NCI-H748 treated with DMSO at 0.1 percent for 48 hours (cell line): ENCODE measurements around the gene HSF2BP.
"Not testable (repeated sequence)": the region's sequence is repeated elsewhere in the genome, so short reads cannot be mapped to it uniquely, and the experiment has no call there.

ENCODE experiments used
- DNase-seq: peaks from one replicate; lab custom pipeline; 2025; lab: John Stamatoyannopoulos, UW

The HSF2BP gene

DNA sequence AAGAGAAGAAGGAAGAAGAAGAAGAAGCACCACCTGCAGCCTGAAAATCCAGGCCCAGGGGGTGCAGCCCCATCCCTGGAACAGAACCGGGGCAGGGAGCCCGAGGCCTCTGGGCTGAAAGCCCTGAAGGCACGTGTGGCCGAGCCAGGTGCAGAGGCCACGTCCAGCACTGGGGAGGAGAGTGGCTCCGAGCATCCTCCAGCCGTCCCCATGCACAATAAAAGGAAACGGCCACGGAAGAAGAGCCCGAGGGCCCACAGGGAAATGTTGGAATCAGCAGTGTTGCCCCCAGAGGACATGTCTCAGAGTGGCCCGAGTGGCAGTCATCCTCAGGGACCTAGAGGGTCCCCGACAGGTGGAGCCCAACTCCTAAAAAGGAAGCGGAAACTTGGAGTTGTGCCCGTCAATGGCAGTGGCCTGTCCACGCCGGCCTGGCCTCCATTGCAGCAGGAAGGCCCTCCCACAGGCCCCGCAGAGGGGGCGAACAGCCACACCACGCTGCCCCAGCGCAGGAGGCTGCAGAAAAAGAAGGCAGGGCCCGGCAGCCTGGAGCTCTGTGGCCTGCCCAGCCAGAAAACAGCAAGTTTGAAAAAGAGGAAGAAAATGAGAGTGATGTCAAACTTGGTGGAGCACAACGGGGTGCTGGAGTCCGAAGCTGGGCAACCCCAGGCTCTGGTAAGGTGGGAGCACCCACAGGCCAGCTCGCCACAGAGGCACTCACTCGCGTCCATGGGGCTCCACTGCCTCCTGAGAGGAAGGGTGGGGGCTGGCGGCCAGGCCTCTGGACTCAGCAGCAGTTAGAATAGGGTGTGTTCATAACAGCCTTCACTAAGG is 28.5 kb upstream of the HSF2BP start:
- no peak for DNase-seq

DNA sequence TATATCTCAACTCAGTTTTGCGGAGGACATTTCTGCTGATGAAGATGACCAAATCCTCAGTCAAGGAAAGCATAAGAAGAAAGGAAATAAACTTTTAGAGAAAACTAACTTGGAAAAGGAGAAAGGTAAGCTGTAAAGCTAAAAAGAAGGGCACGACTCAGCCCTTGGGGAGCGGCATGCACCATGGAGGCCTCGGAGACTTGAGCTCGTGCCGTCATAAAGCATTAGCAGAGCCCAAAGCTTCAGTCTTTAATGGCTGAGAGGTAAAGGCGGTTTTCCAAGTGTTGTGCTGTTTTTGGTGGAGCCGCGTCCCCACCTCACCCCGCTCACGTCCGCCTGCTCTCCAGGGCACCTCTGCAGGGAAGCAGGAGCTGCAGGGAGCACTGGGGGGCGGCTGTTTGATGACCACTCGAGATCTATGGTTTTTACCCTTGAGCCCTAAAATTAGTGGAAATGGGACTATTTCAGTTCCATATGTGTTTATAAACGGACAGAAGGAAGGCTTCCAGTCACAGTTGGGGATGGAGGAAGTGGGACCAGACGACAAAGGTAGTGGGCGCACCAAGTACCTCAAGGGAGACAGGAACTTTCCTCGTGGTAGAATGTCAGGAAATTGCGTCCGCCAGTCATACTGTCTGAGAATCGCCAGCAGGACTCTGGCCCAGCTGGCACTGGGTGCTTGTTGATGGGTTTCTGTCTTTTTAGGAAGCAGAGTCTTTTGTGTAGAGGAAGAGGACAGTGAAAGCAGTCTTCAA is 27.7 kb upstream of the HSF2BP start:
- DNase-seq = no peak

DNA sequence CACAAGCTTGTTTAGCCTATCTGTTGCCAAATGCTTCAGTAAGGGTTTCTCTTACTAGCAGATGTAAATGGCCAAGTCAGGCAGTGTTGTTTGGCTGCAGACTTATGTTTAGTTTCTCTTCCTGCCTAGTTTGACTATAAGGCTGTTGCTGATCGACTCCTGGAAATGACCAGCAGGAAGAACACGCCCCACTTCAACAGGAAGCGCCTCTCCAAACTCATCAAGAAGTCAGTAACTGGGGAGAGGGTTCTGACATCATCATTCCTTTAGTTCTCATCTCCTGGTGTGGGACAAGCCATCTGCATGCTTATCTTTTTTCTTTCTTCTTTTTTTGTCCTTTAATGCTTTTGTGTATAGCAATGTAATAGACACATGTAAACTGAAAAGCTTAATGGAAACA is 25.1 kb upstream of the HSF2BP start:
- DNase-seq = no peak

DNA sequence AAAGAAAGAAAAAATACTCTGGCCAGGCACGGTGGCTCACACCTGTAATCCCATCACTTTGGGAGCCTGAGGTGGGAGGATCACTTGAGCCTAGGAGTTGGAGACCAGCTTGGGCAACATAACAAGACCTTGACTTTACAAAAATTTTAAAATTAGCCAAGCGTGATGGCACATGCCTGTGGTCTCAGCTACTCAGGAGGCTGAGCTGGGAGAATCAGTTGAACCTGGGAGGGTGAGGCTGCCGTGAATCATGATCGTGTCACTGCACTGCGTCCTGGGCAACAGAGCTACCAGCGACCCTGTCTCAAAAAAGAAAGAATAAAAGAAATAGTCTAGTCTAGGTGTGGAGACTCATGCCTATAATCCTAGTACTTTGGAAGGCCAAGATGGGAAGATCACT is 22.4 kb upstream of the HSF2BP start:
- no peak for DNase-seq

DNA sequence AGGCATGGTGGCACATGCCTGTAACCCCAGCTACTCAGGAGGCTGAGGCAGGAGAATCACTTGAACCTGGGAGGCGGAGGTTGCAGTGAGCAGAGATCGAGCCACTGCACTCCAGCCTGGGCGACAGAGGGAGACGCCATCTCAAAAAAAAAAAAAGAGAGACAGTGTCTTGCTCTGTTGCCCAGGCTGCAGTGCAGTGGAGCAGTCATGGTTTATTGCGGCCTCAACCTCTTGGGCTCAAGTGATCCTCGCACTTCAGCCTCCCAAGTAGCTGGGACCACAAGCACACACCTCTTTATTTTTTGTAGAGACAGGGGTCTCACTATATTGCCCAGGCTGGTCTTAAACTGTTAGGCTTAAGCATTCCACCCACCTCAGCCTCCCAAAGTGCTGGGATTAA is 21.1 kb upstream of the HSF2BP start:
- DNase-seq = not testable (repeated sequence)

DNA sequence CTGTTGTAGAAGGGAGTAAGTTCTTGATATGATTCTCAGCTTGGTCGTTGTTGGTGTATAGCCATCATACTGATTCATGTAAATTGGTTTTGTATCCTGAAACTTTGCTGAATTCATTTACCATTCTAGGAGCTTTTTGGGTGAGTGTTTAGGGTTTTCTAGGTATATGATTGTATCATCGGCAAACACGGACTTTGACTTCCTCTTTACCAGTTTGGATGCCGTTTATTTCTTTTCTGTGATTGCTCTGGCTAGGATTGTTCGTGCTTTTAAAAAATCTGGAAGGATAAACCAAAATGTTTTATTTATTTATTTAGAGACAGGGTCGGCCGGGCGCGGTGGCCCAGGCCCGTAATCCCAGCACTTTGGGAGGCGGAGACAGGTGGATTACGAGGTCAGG is 20.7 kb upstream of the HSF2BP start:
- no peak for DNase-seq

DNA sequence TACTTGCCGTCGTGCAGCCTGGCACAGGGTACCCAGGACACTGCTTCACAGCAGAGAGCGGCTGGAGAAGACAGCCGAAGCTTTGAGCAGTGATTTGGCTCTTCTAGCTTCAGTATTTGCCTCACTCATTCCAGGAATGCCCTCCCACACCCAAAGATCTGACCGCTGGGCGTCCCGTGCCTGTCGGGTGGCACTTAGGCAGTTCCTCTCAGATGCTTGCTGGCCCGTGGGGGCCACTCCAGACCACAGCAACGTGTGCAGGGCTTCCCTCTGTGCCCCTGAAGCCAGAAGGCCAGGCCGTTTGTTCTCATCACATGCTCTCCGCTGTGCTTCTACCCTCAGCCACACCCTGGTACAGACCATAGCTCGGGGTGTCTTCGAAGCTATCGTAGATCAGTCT is 17.1 kb upstream of the HSF2BP start:
- no peak for DNase-seq

DNA sequence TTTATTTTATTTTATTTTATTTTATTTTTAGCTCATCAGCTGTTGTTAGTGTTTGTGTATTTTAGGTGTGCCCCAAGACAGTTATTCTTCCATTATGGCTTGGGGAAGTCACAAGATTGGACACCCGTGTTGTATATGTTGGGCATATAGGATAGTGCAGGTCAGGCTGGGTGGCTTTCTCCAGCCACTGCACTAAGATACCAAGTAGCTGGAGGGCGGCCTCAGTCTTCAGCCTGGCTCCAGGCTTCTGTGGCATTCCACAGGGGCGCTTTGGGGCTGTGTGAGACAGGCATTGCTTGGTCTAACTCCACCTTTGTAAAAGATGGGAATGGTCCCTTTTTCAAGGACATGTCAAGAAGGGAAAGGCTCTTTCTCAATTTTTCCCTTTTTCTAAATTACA is 16.6 kb upstream of the HSF2BP start:
- DNase-seq = no peak

DNA sequence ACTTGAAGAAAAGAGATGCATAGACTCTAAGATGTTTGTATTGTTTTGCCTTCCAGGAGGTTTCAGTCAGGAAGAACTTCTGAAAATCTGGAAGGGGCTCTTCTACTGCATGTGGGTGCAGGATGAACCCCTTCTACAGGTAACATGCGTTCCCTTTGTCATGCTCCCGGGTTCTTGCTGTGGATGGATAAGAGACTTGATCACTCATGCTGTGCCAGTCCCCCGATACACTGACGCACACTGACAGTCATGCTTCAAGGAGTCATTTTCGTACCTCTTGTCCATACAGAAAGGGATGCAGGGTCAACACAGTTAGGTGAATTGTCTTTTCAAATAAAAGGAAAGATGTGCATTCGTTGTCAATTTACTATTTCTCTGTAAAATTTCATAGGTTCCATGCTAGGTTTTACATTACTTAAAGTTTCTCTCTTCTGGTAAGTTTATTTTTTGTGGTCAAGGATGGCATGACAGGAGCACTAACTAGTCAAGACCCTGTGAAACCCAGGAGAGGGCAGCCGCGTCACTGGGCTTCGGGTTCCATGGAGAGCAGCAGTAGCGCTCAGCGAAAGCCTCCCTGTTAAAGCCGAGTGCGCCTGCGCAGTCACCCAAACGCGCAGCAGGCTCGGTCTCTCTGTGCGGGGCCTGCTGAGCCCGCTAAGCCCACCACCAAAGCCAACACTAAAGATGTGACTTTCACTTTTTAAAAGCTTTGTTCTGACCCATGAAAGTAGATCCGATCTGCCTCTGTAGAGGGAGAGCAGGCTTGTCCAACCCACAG is 10.7 kb upstream of the HSF2BP start:
- DNase-seq = no peak

DNA sequence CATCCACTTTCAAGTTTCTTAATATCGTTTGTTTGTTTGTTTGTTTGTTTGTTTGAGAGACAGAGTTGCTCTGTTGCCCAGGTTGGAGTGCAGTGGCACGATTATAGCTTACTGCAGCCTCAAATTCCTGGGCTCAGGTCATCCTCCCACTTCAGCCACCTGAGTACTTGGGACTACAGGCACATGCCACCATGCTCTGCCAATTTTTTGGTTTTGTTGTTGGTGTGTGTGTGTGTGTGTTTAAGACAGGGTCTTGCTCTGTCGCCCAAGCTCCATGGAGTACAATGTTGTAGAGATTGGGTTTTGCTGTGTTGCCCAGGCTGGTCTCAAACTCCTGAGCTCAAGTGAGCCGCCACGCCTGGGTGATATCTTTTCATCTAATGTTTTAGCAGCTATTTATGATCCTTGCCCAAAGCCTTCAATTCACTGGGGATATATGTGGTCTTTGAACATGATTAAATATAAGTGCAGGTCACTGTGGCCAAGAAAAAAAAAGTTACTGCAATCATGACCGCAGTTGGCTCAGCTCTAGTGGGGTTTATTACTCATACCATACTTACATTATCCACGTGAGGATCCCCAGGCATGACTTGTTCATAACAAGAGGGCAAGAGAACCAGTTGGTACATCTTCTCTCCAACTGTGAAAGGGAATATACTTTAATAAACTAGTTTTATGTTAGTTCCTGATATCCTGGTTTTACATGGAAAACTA is 8.1 kb upstream of the HSF2BP start:
- DNase-seq = no peak

DNA sequence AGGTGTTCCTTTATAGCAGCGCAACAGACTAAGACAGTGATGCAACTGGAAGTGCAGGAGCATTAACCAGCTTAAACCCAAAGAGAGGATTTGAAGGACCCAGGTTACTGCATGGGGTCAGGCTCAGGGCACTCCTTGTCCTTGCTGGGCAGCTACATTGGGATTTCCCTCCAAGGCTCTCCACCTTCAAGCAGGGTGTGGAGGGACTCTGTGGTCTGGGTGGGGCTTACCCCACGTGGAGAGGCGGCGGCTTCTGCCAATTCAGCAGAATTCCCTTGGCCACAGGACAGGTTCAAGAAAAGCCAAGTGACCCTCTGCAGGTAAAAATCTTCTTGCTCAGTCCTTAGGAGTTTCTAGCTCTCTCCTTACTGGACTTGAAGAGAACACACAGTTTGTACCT is 6.6 kb upstream of the HSF2BP start:
- DNase-seq = no peak

DNA sequence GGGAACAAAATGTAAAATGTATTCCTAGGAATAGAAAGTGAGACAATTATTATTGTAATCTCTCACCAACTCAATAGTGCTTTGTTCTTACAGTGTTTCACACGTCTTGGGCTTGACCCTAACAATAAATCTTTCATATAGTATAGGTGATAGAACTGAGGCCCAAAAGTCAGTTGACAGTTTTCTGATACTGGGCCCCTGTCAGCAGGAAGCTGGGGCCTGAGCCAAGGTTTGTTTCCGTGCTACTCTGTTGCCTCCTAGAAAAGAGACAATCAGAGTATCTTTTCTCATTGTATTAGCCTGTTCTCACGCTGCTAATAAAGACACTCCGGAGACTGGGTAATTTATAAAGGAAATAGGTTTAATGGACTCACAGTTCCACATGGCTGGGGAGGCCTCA is 5.1 kb upstream of the HSF2BP start:
- no peak for DNase-seq

DNA sequence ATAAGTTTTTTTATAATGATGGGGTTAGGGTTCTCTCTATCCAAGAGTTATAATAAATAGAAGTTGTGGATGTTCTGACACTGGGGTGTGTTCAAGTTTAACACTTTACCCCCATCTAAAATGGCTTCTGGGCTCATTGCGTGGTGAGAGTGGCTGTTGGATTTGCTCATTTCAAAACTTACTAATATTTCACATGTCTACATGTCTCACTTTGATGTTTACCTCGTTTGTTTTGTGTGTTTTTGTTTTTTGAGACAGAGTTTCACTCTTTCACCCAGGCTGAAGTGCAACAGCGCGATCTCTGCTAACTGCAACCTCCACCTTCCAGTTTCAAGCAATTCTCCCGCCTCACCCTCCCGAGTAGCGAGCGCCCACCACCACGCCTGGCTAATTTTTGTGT is 3.7 kb upstream of the HSF2BP start:
- no peak for DNase-seq

DNA sequence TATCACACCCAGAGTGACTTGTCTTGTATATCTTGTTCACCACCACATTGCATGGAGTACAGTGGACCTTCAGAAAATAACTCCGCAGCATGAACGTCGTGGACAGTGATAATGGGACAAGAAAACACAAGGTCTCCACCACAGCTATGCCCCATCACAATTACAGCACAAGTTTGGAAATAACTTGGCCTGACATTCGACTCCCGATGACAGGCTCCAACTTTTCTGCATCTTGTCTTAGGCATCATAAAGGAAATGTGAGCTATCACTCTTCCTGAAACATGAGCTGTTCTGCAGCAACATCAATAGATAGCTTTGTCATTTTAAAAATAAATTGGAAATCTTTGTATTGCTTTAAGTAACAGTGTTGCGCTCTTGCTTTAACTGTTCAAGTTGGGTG is 3.0 kb upstream of the HSF2BP start:
- no peak for DNase-seq

DNA sequence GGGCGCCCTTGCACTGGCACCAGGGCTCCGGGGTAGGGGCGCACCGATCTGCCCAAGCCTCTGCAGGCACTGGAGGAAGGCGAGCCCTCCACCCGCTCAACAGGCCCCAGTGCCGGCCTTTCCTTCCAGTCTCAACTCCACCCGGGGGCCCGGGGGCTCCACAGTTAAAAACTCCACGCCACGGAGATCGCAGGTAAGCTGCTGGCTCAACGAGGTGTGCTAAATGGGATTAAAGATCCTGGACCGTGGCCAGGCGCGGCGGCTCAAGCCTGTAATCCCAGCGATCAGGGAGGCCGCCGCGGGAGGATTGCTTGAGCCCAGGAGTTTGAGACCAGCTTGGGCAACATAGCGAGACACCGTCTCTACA is 536 bp downstream of the HSF2BP start:
- DNase-seq = no peak

DNA sequence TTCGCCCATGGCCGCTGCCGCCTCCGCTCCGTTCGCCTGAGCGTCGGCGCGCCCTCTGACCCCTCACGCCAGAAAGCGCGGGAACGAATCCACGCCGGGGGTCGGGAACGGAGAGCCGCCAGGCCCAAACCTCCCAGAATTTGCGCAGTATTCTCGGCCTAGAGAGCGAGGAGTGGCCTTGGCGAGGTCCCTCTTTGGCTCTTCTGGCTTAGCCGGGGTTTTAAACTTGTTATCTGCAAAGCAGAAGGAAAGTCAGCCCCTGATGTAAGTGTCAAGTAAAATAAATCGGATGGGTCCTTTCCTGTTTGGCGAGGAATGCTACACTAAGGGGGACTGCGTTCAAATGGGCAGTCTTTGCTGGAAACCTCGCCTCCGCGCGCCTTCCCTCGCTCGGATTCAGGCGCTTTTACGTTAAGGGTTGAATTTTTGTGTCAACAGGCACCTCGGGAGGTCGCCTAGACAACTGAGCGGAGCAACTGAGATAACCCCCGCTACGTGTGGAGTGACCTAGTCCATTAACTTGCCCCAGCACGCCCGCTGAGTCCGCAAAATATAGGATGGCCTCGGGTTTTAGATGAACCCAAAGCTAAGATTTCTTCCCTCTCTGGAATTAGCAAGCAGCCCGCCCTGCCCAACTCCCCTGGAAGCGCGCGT is 1.1 kb downstream of the HSF2BP start:
- no peak for DNase-seq

DNA sequence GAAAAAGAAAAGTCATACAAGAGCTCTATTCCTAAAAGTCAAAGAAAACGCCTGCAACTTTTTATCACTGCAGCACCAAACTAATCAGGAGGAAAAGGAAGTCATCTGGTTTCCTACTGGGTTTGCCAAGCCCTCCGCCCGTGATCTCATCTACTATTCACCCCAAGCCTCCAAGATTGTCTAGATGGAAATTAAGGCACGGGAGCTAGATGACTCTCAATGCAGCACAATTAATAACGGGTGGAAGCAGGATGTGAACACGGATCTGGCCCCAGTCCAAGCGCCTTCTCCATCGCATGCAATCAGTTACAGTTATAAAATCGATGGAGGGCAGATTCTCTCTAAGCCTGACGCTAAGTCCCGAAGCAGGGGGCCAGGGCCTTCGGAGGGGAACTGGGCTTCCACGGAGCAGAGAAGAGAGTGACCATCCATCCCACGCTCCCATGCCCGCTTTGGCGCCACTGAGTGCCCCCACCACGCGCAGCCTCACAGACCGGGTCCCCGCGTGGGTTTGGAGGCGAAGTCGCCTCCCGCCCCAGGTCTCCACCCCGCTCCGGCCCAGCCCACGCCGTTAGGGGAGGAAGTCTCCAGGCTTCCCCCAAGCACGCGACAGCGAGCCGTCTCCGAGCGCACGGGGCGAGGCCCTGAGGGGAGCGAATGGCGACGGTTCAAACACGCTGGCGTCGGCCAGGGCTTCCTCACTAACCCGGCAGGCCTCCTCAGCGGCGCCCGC is 1.8 kb downstream of the HSF2BP start:
- no peak for DNase-seq

DNA sequence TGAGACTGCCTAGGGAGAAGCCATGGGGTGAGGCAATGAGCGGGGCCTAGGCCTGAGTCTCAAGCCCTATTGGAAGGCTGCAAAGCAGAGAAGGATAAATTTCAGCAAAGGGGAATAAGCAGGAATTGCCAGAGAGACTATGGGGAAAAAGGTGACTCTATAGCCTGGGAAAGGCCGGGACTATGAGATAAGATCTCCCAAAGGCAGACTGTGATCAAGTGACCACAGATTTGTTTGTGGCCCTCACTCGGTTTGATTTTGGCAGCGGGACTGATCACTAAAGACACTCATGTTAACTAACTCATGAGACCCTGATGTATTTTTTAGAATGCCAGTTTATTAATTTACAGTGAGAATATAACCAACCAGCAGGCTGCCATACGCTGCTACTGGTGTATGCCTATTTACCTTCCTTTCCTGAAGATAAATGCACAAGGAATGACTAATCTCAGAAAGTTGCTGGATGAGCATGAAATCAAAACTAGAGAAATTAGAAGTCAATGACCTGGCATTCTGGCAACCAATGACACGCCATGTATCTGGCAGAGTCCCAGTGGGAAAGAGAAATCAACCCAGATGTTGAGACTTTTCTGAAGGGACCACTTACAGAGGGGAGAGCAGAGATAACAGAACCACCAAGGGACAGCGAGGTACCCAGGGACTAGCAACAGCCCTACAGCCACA is 4.3 kb downstream of the HSF2BP start:
- DNase-seq = no peak

DNA sequence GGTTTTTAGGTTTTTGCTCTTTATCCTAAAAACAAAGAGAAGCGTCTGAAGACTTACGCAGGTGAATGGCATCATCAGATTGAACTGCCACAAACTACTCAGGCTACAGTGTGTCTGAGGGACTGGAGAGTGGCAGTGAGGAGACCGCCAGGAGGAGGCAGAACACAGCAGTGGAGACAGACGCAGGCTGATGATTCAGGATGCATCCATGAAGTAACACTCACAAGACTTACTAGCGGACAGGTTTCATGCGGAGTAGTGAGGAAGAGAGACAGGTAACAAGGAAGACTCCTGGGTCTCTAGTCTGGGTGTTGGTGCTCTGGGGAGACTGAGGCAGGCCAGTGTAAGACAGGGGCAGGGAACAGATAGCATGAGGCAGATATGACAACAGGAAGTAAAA is 5.7 kb downstream of the HSF2BP start:
- DNase-seq = no peak

DNA sequence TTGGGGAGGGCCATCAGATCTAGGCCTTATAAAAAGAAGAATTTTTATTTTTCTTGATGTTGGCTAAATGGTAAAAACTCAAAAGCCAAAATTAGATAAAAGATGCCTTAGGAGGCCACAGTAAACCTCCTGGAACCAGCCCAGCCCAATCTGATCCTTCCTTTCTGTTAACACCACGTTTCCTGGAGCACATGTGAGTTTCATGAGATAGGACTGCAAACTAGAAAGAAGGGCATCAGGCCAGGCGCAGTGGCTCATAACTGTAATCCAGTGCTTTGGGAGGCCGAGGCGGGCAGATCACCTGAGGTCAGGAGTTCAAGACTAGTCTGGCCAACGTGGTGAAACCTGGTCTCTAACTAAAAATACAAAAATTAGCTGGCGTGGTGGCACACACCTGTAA is 6.7 kb downstream of the HSF2BP start:
- no peak for DNase-seq
